Body of pancreas (tissue), 4 donors: Measurements from ENCODE around the gene OLFML3. TPM values are rescaled to one million over a fixed set of nuclear protein-coding genes. Genes with fewer than 3 reads are reported as not detected.
"Not testable (repeated sequence)": the region's sequence is repeated elsewhere in the genome, so short reads cannot be mapped to it uniquely, and the experiment has no call there.

Experiments
- ATAC-seq: fragments of 150-250 bp; one replicate; pipeline ENCODE4 v1.9.1; 2016
- DNase-seq, 4 donors: peaks; one replicate each; pipeline ENCODE4 v3.0.0-alpha.2; 2019
- H3K27ac ChIP-seq, 4 donors: fragments of 200-600 bp; sonication (generic); 1 replicate in 3 of 4; 2 replicates in 1 of 4; pipeline versions ENCODE4 v1.5.1 to v1.6.1; 2016 to 2019; ENCODE audit warnings: mild to moderate bottlenecking in 1 of 4, mixed read lengths in 1 of 4, moderate library complexity in 1 of 4
- H3K27me3 ChIP-seq, 2 donors: fragments of 200-600 bp; sonication (generic); one replicate each; pipeline ENCODE4 v1.6.0; 2016; ENCODE audit warnings: mild to moderate bottlenecking in 1 of 2
- H3K36me3 ChIP-seq, 2 donors: fragments of 200-600 bp; sonication (generic); replicated peaks in 1 of 2; 2 replicates each; pipeline ENCODE4 v1.5.1; 2016; ENCODE audit warnings: low read depth in 2 of 2; ENCODE audit not compliant: insufficient read depth in 1 of 2
- H3K4me1 ChIP-seq: fragments of 200-600 bp; sonication (generic); one replicate; pipeline ENCODE4 v1.6.0; 2016
- H3K4me3 ChIP-seq, 2 donors: fragments of 200-600 bp; sonication (generic); 1 replicate in 1 of 2; 2 replicates in 1 of 2; pipeline ENCODE4 v1.5.1; 2016 to 2019
- H3K9me3 ChIP-seq, 3 donors: fragments of 200-600 bp; sonication (generic); 1 replicate in 2 of 3; 2 replicates in 1 of 3; pipeline ENCODE4 v1.5.1; 2016
- POLR2A ChIP-seq, 3 donors: fragments of 450-650 bp; IDR thresholded peaks; one replicate each; pipeline ENCODE4 v1.6.1; 2016; ENCODE audit warnings: antibody characterized with exemption in 3 of 3, mild to moderate bottlenecking in 2 of 3
- WGBS, 2 donors: methylation state at CpG; one replicate each; pipeline ENCODE4 v1.1.5; 2017; 5-methylcytosine and 5-hydroxymethylcytosine counted together
- intact Hi-C: fragments of 100-400 bp; cut with DNase I; formaldehyde crosslinking; loops from one replicate; pipeline ENCODE4 v1.15.1; 2023
- total RNA-seq, 2 donors: library from RNA; depleted of rRNA; stranded (reverse); fragments of >200 nt; gene quantifications; one replicate each; pipeline ENCODE4 v1.1.0, GENCODE V29; 2016
- TF ChIP-seq, protein P1 (sequence below), 7 experiments: fragments of 450-650 bp in 4 of 7; fragments of 200-600 bp in 3 of 7; sonication (generic) in 3 of 7; IDR thresholded peaks; one replicate each; pipeline ENCODE4 v1.5.1; 2016 to 2019; ENCODE audit warnings: antibody characterized with exemption in 7 of 7

Gene OLFML3
- total RNA-seq, 2 donors from 2014 or later: 9.9 to 30.7 TPM

DNA sequence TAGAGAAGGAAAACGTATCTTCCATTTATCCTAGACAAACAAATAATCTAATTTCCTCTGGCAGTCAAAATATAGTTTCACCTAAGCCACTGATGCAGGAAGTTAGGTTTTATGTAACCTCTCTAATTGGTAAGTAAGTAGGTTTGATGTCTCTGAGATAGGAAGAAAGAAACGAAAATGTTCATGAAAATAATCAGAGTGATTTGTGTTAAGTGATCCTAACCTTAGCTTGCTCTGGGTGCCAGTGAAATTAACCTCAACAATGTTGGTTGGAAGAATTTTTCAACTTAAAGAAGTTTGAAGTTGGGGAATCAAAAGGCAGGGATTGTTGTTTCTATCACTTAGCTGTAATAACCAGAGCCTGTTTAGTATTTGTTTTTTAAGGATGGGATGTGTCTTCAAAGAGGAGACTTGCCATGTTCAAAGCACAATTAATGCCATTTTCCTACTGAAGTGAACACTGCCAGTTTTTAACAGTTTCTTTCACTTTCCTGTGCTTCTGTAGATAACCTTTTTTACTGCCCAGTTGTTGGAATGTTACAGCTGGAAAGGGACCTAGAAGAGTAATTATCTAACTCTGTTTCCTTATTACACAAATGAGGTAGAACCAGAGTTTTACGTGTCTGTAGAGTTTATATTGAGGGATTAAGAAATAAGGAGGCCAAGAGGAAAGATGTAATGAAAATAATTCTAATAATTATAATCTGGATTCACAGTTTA lies 31.7 kb upstream of the OLFML3 start:
- peaks cover 55% of the 10 kb centered on the region for H3K4me1 ChIP-seq
- 7 to 11% methylated on average over 3 of the region's 3 CpGs for WGBS, 2 donors
- H3K27me3 ChIP-seq: no peaks in the 10 kb centered on the region
- H3K4me3 ChIP-seq: no peak overlapping the region
- DNase-seq: no peak
- intact Hi-C loops: no loop called here
- H3K36me3 ChIP-seq: no peaks in the 10 kb centered on the region
- no peaks in the 10 kb centered on the region for H3K9me3 ChIP-seq
- ATAC-seq: no peak
- peak overlapping the region in 2 of 4 donors; percentile 39 to 60 for H3K27ac ChIP-seq
- TF ChIP-seq, protein P1, sequence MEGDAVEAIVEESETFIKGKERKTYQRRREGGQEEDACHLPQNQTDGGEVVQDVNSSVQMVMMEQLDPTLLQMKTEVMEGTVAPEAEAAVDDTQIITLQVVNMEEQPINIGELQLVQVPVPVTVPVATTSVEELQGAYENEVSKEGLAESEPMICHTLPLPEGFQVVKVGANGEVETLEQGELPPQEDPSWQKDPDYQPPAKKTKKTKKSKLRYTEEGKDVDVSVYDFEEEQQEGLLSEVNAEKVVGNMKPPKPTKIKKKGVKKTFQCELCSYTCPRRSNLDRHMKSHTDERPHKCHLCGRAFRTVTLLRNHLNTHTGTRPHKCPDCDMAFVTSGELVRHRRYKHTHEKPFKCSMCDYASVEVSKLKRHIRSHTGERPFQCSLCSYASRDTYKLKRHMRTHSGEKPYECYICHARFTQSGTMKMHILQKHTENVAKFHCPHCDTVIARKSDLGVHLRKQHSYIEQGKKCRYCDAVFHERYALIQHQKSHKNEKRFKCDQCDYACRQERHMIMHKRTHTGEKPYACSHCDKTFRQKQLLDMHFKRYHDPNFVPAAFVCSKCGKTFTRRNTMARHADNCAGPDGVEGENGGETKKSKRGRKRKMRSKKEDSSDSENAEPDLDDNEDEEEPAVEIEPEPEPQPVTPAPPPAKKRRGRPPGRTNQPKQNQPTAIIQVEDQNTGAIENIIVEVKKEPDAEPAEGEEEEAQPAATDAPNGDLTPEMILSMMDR (IDR thresholded peaks at IDR 0.05): no peak
- no peak for TF ChIP-seq POLR2A (IDR thresholded peaks at IDR 0.05)

DNA sequence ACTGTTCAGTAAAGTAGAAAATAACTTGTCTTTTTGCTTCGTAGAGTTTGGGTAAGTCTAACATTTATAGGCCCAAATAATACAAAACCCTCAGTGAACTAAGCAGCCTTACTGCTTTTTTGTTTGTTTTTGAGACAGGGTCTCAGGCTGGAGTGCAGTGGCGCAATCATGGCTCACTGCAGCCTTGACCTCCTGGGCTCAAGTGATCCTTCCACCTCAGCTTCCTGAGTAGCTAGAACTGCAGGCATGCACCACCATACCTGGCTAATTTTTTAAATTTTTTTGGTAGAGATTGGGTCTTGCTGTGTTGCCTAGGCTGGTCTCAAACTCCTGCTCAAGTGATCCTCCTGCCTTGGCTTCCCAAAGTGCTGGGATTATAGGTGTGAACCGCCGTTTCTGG lies 31.1 kb upstream of the OLFML3 start:
- ATAC-seq, DNase-seq, H3K9me3 ChIP-seq: not testable (repeated sequence)

DNA sequence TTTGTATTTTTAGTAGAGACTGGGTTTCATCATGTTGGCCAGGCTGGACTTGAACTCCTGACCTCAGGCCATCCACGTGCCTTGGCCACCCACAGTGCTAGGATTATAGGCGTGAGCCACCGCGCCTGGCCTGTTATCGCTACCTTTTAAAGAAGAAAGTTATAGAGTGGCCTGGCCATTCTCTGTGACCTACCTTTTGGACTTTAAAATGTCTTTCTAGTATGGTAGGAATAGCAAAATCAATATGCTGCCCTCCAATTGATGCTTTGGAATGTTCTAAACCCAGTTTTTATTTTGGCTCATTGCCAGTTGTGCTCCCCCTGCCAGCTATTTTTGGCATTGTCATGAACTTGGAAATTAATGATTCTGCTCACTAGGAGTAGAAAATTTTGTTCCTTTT lies 30.3 kb upstream of the OLFML3 start:
- H3K4me3 ChIP-seq: no peak overlapping the region
- H3K9me3 ChIP-seq: no peaks in the 10 kb centered on the region
- WGBS, 2 donors: 63 to 80% methylated on average over 1 to 5 of the region's 5 CpGs
- ATAC-seq (peak; percentile 75), DNase-seq (peak; percentile 8 to 33 (median 23))
- H3K4me1 ChIP-seq: peaks cover 55% of the 10 kb centered on the region
- no peak for TF ChIP-seq POLR2A (IDR thresholded peaks at IDR 0.05)
- TF ChIP-seq, protein P1 (IDR thresholded peaks at IDR 0.05): peak in 5 of 7 experiments; percentile 10 to 52 (median 42)
- H3K36me3 ChIP-seq: no peaks in the 10 kb centered on the region
- intact Hi-C loops: no loop called here
- no peaks in the 10 kb centered on the region for H3K27me3 ChIP-seq
- peak overlapping the region in 3 of 4 donors; percentile 33 to 60 (median 54) for H3K27ac ChIP-seq

More for the DNA sequence above, 31.1 kb upstream of the OLFML3 start:
- H3K36me3 ChIP-seq, intact Hi-C loops, H3K4me3 ChIP-seq, H3K27me3 ChIP-seq: not testable (repeated sequence)
- WGBS, 2 donors: 77 to 81% methylated on average over 4 of the region's 4 CpGs
- peak overlapping the region in 2 of 4 donors; percentile 39 to 60 for H3K27ac ChIP-seq
- H3K4me1 ChIP-seq: peaks cover 55% of the 10 kb centered on the region

DNA sequence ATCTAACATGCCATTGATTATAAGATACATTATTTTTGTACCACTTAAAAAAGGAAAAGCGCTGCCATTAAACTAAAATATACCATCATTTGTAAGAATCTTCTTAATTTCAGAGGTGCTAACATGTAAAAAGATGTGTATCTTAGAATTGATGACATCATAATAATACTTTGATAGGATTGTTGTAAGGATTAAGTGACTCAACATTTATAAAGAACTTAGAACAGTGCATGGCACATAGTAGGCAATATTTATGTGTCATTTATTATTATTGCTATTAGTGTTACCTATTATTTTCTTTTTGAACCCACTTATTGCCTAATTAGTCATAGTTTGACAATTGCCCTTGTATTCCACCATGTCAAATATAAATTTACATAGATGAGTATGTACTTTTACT lies 28.4 kb upstream of the OLFML3 start:
- Histone ChIP-seq H3K4me1 (peaks cover 54% of the 10 kb centered on the region), H3K9me3 (no peaks in the 10 kb centered on the region), H3K27ac (no peak overlapping the region), H3K4me3 (no peak overlapping the region), H3K27me3 (no peaks in the 10 kb centered on the region), H3K36me3 (no peaks in the 10 kb centered on the region)
- 93 to 97% methylated on average over 1 of the region's 1 CpG for WGBS, 2 donors
- no peak for ATAC-seq
- TF ChIP-seq, protein P1 (IDR thresholded peaks at IDR 0.05): no peak
- no peak for TF ChIP-seq POLR2A (IDR thresholded peaks at IDR 0.05)
- intact Hi-C loops: no loop called here
- DNase-seq: no peak

DNA sequence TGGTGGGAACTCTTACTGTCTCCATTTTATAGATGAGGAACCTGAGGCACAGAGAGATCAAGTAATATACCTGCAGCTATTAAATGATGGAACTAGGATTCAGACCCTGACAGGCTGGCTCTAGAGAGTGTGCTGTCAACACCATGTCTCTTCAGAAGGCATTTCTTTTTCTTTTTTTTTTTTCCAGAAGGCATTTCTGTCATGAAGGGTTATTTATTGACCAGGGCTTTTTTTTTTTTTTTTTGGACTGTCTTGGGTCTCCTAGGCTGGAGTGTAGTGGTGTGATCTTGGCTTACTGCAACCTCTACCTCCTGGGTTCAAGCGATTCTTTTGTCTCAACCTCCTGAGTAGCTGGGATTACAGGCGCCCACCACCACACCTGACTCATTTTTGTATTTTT lies 27.6 kb upstream of the OLFML3 start:
- no peak for TF ChIP-seq POLR2A (IDR thresholded peaks at IDR 0.05)
- TF ChIP-seq, protein P1 (IDR thresholded peaks at IDR 0.05): no peak
- H3K27ac ChIP-seq: peak overlapping the region in 1 of 4 donors; percentile 10
- no peak for ATAC-seq
- no peak overlapping the region for H3K4me3 ChIP-seq
- 90 to 94% methylated on average over 2 of the region's 2 CpGs for WGBS, 2 donors
- intact Hi-C loops: no loop called here
- DNase-seq: no peak
- no peaks in the 10 kb centered on the region for H3K27me3 ChIP-seq
- peaks cover 0 to 3% of the 10 kb centered on the region in 2 donors for H3K36me3 ChIP-seq
- peaks cover 46% of the 10 kb centered on the region for H3K4me1 ChIP-seq
- H3K9me3 ChIP-seq: no peaks in the 10 kb centered on the region
